A204.1 (cell line): Measurements from ENCODE around the gene TIMM10B.

Experiments
- FAIRE-seq: peaks from 2 replicates; lab custom pipeline; 2012; peaks lifted over from hg19 to GRCh38; lab: Jason Lieb, UNC

The TIMM10B gene, protein sequence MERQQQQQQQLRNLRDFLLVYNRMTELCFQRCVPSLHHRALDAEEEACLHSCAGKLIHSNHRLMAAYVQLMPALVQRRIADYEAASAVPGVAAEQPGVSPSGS

DNA sequence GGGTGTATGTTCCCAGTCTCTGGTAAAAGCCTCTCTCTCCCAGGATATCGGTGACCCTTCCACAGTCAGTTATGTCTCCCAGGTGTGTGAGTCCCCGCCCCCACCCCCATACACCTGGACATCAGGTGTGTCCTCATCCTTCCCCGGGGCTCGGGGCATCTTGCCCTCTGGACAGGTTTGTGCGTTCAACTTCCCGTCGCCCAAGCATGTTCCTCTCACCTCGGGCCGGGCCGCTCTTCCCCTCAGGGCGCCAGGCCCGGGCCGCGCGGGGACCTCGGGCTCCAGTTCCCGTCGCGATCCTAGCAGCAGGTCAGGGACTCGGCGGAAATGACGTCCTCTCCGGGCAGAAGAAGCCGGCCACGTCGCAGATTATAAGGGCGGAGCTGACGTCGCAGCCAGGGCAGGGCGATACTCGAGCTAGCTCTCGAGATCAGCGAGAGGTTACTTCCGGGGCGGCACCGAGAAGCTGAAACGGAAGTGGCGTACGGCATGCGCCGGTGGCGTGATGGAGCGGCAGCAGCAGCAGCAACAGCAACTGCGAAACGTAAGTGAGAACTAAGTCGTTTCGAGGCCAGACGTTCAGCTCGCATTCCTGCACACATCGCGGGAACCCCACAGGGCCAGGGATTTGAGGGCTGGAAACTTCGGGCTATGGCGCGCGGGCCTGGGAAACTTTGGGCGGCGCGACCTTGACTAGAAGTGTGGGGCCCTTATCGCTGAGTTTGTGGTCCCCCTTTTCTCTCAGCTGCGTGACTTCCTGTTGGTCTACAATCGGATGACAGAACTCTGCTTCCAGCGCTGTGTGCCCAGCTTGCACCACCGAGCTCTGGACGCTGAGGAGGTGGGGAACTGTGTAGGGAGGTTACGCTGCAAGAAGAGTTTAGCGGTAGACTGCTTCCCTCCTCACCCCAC, at the start of gene TIMM10B, which contains the start of gene ARFIP2:
TSS of gene TIMM10B (plus strand) at position 490 of the 912 bp plus-strand sequence. CDS start at position 506, 16 bp downstream.
TSS of gene ARFIP2 (minus strand) at position 320 of the 912 bp plus-strand sequence. CDS start 910 bp downstream, outside the sequence.
- FAIRE-seq, result peak; percentile 95

GRCh38 chr11:6431861-6432260, 49.4 kb upstream of the TIMM10B start:
- FAIRE-seq, result no peak

- FAIRE-seq, result no peak
These were observed 47.2 kb upstream of the TIMM10B start for GRCh38 chr11:6433998-6434660.

DNA sequence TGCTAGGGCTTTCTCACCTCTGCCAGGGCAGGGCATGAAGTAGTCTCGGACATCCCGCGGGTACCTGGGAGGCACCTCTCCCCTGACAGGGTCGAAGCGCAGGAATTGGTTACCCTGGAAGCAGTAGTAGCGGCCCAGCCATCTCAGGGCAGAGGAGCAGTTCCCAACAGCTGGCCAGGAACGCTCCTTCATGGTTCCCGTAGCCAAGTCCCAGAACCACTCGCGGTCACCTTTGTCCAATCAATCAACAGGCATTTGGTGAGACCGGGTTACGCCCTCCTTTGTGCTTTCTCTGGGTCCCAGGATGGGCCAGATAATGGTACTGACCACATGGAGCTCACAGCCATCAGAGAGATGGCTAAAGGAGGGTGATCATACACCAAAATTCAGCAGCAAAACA, 43.9 kb upstream of the TIMM10B start:
- FAIRE-seq, result no peak

DNA sequence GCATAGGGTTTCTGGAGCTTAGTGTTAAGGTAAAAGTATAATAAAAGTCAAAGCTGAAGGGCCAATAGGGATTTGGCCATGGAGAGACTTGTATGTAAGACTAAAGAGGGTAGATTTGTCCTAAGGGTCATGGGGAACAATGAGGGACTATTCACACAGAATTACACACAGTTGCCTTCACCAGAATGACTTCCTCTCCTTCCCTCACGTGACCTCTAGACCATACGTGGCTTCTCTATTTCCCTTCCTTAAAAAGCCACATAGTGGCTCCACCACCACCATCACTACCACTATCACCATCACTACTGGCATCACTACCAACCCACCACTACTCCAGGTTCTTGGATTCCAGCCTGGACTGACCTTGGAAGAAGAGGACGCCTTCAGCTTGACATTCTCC, 43.3 kb upstream of the TIMM10B start:
- no peak for FAIRE-seq

GRCh38 chr11:6438979-6439571, 42.2 kb upstream of the TIMM10B start:
- FAIRE-seq, result no peak

DNA sequence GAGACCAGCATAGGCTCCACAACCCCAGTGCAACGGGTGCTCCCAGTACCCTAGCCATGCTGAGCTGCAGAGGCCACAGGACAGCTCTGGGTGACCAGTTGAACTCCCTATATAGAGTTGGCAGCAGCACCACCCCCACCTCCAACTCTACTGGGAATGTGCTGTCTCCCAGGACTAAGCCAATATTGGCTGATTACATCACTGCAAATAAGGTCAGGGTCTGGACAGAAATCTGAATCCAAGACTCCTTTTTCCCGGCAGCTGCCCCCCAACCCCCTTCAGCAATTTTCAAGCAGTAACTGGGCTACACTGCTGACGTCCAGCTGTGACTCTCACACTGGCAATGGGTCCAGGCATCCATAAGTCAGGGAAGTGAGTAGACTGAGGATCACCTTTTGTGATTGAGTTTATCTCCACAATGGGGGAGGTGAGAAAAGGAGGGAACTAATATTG, 40.4 kb upstream of the TIMM10B start, which contains the start of gene HPX:
TSS of gene HPX (minus strand) at position 82 of the 453 bp plus-strand sequence. CDS start at position 58, 24 bp downstream.
- no peak for FAIRE-seq

- FAIRE-seq, result no peak
These were observed 38.9 kb upstream of the TIMM10B start for GRCh38 chr11:6442441-6442840.

GRCh38 chr11:6443269-6444003, 37.9 kb upstream of the TIMM10B start:
- no peak for FAIRE-seq

GRCh38 chr11:6448574-6448973, 32.7 kb upstream of the TIMM10B start:
- no peak for FAIRE-seq

DNA sequence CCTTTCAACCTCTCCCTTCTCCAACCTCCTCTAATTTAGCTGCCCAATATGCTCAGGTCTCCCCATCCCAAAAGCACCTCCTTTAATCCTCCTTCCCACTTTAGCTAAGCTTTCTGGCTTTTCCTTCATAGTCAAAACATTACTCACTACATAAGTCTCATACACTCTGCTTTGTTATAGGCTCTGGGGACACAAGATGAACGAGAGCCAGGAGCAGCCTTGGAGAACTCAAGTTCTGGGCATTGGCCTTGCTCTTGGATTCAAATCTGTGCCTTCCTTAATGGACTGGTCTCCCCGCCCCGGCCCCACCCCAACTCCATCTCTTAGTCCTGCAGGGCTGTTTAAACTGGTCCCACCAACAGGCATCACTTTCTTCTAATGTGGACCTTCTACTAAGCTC, 29.1 kb upstream of the TIMM10B start:
- no peak for FAIRE-seq

DNA sequence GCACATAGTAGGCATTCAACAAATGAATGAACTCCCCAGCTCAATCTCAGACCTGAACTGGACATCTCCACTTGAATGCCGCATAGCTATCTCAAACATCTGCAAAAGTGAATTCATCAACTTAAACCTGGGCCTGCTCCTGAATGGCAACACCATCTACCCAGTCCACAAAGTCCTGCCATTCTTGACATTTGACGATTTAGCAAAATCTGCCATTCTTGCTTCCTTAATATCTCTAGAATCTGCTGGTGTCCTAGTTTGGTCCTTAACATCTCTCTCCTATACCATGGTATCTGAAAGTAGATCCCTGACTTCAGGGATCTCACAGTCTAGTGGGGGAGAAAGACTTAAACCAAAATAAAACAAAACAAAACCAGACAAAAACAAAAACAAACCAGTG, 28.1 kb upstream of the TIMM10B start:
- FAIRE-seq, result no peak

- FAIRE-seq, result no peak
These were observed 26.2 kb upstream of the TIMM10B start for GRCh38 chr11:6455070-6455469.

DNA sequence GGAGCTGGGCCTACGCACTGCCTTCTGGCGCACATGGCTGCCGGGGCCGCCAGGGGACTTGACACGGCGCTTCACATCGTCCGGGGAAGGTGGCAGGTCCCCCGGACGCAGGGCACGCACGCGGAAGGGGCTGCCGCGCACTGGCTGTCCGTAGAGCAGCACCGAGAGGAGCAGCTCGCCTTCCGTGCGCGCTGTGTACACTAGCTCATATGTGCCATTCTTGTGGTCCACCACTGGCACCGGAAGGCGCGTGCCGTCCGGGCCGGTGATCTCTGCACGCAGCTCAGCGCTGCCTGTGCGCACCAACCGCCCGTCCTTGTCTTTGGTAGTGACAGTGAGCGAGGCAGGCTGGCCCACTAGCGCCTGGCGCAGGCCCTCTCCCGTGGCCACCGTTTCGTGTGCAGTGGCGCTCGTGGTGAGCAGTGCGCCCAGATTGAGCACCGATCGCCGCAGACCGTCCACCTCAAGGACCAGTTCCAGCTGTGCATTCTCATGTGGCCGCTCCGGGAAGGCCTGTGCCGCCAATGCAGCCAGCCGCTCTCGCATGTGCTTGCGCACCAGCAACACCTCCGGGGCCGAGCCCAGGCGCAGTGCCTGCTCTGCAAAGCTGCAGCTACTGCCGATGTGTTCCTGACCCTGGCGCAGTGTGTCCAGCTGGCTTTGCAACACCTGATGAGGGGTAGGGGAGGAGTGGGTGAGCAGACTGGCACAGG, 24.8 kb upstream of the TIMM10B start:
- no peak for FAIRE-seq

DNA sequence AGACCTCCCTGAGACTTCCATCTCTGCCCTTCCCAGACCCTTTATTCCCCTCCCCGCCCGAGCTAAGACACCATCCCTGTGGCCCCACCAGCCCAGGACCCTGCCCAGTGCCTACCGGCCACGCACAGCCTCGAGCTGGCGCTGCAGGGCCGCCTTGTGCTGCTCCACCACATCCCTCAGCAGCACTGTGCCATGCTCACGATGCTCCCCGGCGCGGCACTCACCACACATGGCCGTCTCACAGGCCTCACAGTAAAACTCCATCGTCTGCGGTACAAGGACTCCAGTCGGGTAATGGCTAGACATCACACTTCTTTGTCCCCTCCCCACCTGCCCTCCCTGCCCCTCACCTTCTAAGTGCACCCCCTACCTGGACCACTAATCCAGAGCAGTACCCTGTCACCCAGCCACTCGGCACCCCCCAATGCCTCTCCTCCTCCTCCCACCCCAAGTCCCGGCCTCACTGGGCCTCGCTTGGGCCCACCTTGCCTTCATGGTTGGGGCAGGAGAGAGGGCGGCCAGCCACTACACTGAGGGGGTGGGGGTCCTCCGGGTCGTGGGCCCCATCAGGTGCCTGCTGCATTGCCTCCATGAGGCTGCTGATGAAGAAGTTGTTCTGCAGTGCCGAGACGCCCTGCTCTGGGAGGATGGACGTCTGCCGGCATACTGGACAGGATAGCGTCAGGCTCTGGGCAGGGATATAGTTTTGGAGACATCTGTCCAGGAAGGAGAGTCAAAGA, 23.6 kb upstream of the TIMM10B start:
- no peak for FAIRE-seq

DNA sequence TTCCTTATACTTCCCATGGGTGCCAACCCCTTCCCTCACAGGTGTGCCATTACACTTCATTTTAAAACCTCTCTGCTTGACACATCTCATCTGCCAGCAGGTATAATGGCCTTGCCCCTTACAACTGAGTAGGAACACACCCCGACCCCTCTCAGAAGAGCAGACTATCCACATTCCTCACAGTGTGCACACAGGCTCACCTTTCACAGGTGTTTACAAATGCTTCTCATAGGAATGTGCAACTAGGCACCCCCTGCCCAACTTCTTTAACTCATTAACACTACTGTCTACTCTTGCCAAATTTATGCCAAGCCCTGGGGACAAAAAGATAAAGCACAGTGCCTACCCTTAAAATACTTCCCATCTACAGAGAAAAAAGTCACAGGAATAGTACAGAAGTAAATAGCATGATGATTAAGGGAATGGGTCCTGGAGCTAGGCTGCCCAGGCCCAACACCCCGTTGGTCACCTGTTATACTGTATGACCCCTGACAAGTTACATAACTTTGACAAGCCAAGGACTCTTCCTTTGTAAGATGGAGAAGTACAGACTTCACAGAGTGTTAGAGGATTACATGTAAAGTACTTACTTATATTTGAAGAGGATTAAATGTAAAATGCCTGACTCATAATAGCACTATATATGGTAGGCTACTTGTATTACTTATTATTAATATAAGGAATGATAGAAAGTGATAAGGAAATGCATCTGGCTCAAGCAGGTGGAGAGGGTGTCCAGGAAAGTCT, 22.8 kb upstream of the TIMM10B start:
- FAIRE-seq, result no peak

- no peak for FAIRE-seq
These were observed 22.2 kb upstream of the TIMM10B start for GRCh38 chr11:6459099-6459450.

GRCh38 chr11:6468712-6469495, 12.4 kb upstream of the TIMM10B start:
- FAIRE-seq, result no peak

DNA sequence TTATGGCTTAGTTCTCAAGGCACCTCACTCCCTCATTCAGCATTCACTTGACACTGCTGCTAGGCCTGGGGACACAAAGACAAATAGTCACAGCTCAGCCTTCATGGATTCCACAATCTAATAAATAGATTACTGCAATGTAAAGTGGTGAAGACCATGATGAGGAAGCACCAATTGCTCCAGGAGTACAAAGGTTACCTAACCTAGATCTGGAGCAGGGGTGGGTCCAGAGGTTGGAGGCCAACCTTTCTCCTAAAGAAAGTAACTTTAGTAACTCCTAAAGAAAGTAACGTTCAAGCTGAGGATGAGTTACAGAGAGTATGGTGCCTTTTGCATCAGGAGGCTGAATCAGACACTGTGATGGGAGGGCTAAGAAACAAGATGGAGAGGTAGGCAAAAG, 11.7 kb upstream of the TIMM10B start:
- no peak for FAIRE-seq
